HepG2 (cell line): ENCODE results near the gene IFNB1. TPM values are rescaled to one million over a fixed set of nuclear protein-coding genes. Genes with fewer than 3 reads are reported as not detected.

ENCODE experiments used
- ATAC-seq: fragments of 200-7000 bp; cut with Tn5 transposase; 3 replicates; pipeline ENCODE4 v1.9.1; 2020; ENCODE audit warnings: mild to moderate bottlenecking, moderate library complexity
- BruUV-seq: library from RNA; stranded (reverse); fragments of 400-500 nt; replicated peaks from 2 replicates; lab custom pipeline; 2021; lab: Mats Ljungman, UMichigan
- CTCF ChIA-PET: fragments of 300-600 bp; formaldehyde crosslinking; extraction: SDS; loops from one replicate; lab custom pipeline; 2021; ENCODE audit warnings: low total read pairs, inconsistent platforms, low intra/inter-chr PET ratio; lab: Yijun Ruan, JAX
- POLR2A ChIA-PET: fragments of 350-600 bp; sonication (Branson Sonifier 250); formaldehyde crosslinking; loops from one replicate; lab custom pipeline; 2020; ENCODE audit warnings: antibody characterized with exemption, inconsistent platforms; lab: Yijun Ruan, JAX
- DNase-seq: peaks from one replicate; pipeline ENCODE4 v3.0.0-alpha.2; 2015; ENCODE audit warnings: low spot score
- FAIRE-seq: peaks from 3 replicates; lab custom pipeline; 2011; peaks lifted over from hg19 to GRCh38; lab: Jason Lieb, UNC
- H2AFZ ChIP-seq: one replicate; pipeline ENCODE4 v1.6.1; 2011; ENCODE audit warnings: low read length, inconsistent platforms
- H3K27ac ChIP-seq: fragments of 300-600 bp; 3 replicates; pipeline ENCODE4 v1.8.0; 2011; ENCODE audit warnings: mixed run types, mild to moderate bottlenecking, mixed read lengths, low read length, inconsistent platforms; ENCODE audit not compliant: insufficient read depth; ENCODE audit errors: extremely low read length
- H3K27me3 ChIP-seq, 2 experiments: fragments of 200-600 bp in 1 of 2; 2 replicates in 1 of 2; 3 replicates in 1 of 2; pipeline versions ENCODE4 v1.6.0 to v1.8.0; 2011; ENCODE audit warnings: low read length in 2 of 2, mild to moderate bottlenecking in 2 of 2, moderate library complexity in 2 of 2, inconsistent platforms in 1 of 2; ENCODE audit not compliant: insufficient read depth in 2 of 2, control insufficient read depth in 1 of 2
- H3K36me3 ChIP-seq, 2 experiments: fragments of 200-600 bp in 1 of 2; replicated peaks in 1 of 2; 2 replicates in 1 of 2; 3 replicates in 1 of 2; pipeline versions ENCODE4 v1.5.1 to v1.8.0; 2011; ENCODE audit warnings: low read length in 2 of 2, inconsistent platforms in 1 of 2; ENCODE audit not compliant: insufficient read depth in 2 of 2, control insufficient read depth in 1 of 2
- H3K4me1 ChIP-seq: 2 replicates; pipeline ENCODE4 v1.5.1; 2012; ENCODE audit warnings: low read length, inconsistent platforms; ENCODE audit not compliant: insufficient read depth
- H3K4me2 ChIP-seq: 2 replicates; pipeline ENCODE4 v1.6.0; 2011; ENCODE audit warnings: low read depth, low read length, inconsistent platforms
- H3K4me3 ChIP-seq, 3 experiments: fragments of 200-600 bp in 1 of 3; sonication (generic), shearing (Covaris generic) in 1 of 3; replicated peaks in 1 of 3; 2 replicates each; pipeline ENCODE4 v1.5.1; 2011 to 2016; ENCODE audit warnings: low read length in 3 of 3, inconsistent platforms in 2 of 3, low read depth in 2 of 3, mild to moderate bottlenecking in 2 of 3, control low read depth in 1 of 3, mixed read lengths in 1 of 3; ENCODE audit not compliant: insufficient read depth in 1 of 3
- H3K79me2 ChIP-seq: one replicate; pipeline ENCODE4 v1.6.1; 2011; ENCODE audit warnings: low read length, inconsistent platforms; ENCODE audit not compliant: insufficient read depth
- H3K9ac ChIP-seq: 2 replicates; pipeline ENCODE4 v1.6.0; 2011; ENCODE audit warnings: mild to moderate bottlenecking, low read depth, low read length, inconsistent platforms; ENCODE audit not compliant: insufficient read depth
- H3K9me3 ChIP-seq: 2 replicates; pipeline ENCODE4 v1.5.1; 2012; ENCODE audit warnings: mild to moderate bottlenecking, low read length
- H4K20me1 ChIP-seq: 2 replicates; pipeline ENCODE4 v1.6.0; 2011; ENCODE audit warnings: inconsistent platforms, mild to moderate bottlenecking, low read length, moderate library complexity; ENCODE audit not compliant: insufficient read depth
- BORCS8-MEF2B ChIP-seq: sonication (generic); formaldehyde crosslinking; IDR thresholded peaks from 2 replicates; pipeline ENCODE4 v1.8.0; 2022; ENCODE audit warnings: mild to moderate bottlenecking, missing genetic modification reagents
- ETV6 ChIP-seq: sonication (generic); formaldehyde crosslinking; conservative IDR thresholded peaks from 2 replicates; pipeline ENCODE4 v1.4.0; 2020; ENCODE audit warnings: missing genetic modification reagents
- GPN1 ChIP-seq: sonication (generic); formaldehyde crosslinking; IDR thresholded peaks from 2 replicates; pipeline ENCODE4 v1.5.1; 2020; ENCODE audit warnings: missing genetic modification reagents, borderline replicate concordance
- RBM22 ChIP-seq: fragments of 200-400 bp; formaldehyde crosslinking; optimal IDR thresholded peaks from 2 replicates; pipeline ENCODE3; 2017; ENCODE audit warnings: mild to moderate bottlenecking, low read length, moderate library complexity
- ZNF607 ChIP-seq: sonication (generic); formaldehyde crosslinking; IDR thresholded peaks from 2 replicates; pipeline ENCODE4 v1.5.1; 2020; ENCODE audit warnings: missing genetic modification reagents, mild to moderate bottlenecking, borderline replicate concordance
- ZNF737 ChIP-seq: sonication (generic); formaldehyde crosslinking; IDR thresholded peaks from 2 replicates; pipeline ENCODE4 v1.5.0; 2020; ENCODE audit warnings: missing genetic modification reagents, mild to moderate bottlenecking, borderline replicate concordance
- WGBS: methylation state at CpG from one replicate; pipeline ENCODE4 v1.1.6; 2017; ENCODE audit warnings: low lambda C conversion rate; 5-methylcytosine and 5-hydroxymethylcytosine counted together
- in situ Hi-C: cut with HindIII; loops from 2 replicates; pipeline ENCODE4 v1.10.0; 2017; ENCODE audit warnings: low pct_unique_long_range_greater_than_20kb; ENCODE audit not compliant: extremely low pct_ligation_motif_present
- intact Hi-C: fragments of 100-400 bp; cut with micrococcal nuclease; formaldehyde crosslinking; loops from one replicate; pipeline ENCODE4 v1.10.0; 2022; ENCODE audit not compliant: unreplicated experiment
- polyA plus RNA-seq, 8 experiments: library from polyadenylated mRNA; depleted of rRNA in 3 of 8; stranded (reverse) in 7 of 8; unstranded in 1 of 8; fragments of >200 nt; fragmentation: Illumina TruSeq in 4 of 8; extraction: Trizol in 4 of 8; gene quantifications; 2 replicates each; pipeline versions ENCODE4 v1.2.1 to v1.2.3, GENCODE V29; 2011 to 2016; ENCODE audit warnings: low read depth in 4 of 8, missing spikeins in 1 of 8, mixed read lengths in 1 of 8; ENCODE audit not compliant: insufficient read depth in 1 of 8
- total RNA-seq, 5 experiments: library from RNA; depleted of rRNA; stranded (reverse); fragments of >200 nt; fragmentation: Illumina TruSeq; extraction: Trizol; gene quantifications; 2 replicates each; pipeline ENCODE4 v1.2.3, GENCODE V29; 2016; ENCODE audit warnings: low read depth in 1 of 5
- TF ChIP-seq, protein P1 (sequence below): sonication (generic); formaldehyde crosslinking; IDR thresholded peaks from 2 replicates; pipeline ENCODE4 v1.5.0; 2020; ENCODE audit warnings: missing genetic modification reagents, mild to moderate bottlenecking, borderline replicate concordance
- TF ChIP-seq, protein P2 (sequence below): sonication (generic); formaldehyde crosslinking; IDR thresholded peaks from 2 replicates; pipeline ENCODE4 v1.4.0; 2020; ENCODE audit warnings: mild to moderate bottlenecking, missing genetic modification reagents

Gene IFNB1
- total and polyA plus RNA-seq, 2 of the 13 experiments (the other 11 are each of a cell fraction or from before 2014, with no cell fraction given), result not detected

DNA sequence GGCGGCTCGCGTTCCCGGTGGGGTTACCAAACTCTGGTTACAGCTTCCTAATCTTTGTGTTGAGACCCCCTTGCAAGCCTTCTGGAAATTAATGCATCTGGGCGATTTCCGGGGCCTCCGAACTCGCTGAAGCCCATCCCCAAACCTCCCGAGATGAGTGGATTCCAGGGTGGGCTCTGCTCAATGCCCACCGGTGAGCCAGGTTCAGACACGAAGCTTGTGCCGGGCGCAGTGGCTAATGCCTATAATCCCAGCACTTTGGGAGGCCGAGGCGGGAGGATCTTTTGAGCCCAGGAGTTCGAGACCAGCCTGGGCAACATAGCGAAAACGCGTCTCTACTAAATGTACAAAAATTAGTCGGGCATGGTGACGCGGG, 45.9 kb downstream of the IFNB1 start:
- no peaks in the 10 kb centered on the region for H3K36me3 ChIP-seq
- no peak overlapping the region for H2AFZ ChIP-seq
- H3K79me2 ChIP-seq, result no peaks in the 10 kb centered on the region
- DNase-seq, result no peak
- H3K9ac ChIP-seq, result no peak overlapping the region
- no peak for ATAC-seq
- in situ Hi-C loops, result no loop called here
- H3K27ac ChIP-seq, result no peak overlapping the region
- TF ChIP-seq RBM22, result no peak
- POLR2A ChIA-PET, result no interaction called here
- H4K20me1 ChIP-seq, result no peaks in the 10 kb centered on the region
- no peak overlapping the region for H3K4me2 ChIP-seq
- H3K9me3 ChIP-seq, result no peaks in the 10 kb centered on the region
- H3K4me1 ChIP-seq, result no peaks in the 10 kb centered on the region
- BruUV-seq, result no TSS peak
- H3K27me3 ChIP-seq, result no peaks in the 10 kb centered on the region
- intact Hi-C loops, result no loop called here
- CTCF ChIA-PET, result no interaction called here
- FAIRE-seq, result no peak
- no peak overlapping the region for H3K4me3 ChIP-seq
- WGBS, result 76% methylated on average over 22 of the region's 22 CpGs

DNA sequence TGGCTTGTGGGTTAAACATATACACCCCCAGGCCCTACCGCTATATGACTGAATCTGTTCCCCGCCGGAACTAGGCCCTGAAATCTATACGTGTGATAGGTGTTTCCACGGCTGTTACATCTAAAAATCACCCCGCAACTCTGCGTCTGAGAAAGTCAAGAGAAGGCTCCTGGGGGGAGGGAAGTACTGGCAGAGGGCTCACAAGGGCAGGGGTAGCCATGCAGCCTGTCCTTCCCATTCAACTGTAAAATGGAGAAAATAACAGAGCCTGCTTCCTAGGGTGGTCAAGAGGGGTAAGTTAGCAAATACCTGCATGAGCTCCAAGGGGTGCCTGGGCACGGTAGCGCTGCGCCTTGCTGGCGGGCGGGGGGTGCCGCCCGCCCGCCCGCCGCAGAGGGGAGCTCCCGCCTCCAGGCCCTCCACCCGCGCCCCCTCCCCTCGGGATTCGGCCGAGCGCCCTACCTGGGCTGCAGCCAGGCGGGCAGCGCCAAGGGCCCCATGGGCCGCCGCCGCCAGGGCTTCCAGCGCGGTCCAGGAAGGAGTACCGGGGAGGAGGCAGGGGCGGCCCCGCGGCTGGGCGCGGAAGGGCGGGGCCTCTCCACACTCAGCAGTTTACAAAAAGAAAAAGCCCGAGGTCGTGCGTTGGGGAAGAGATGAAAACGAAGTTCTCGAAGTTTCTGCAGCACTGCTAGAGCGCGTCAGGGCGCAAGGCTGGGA, 46.5 kb downstream of the IFNB1 start, which contains the start of gene HACD4:
HACD4 (minus strand) TSS at position 550 of the 717 bp plus-strand sequence; CDS start at position 500, 50 bp downstream.
- no peaks in the 10 kb centered on the region for H3K36me3 ChIP-seq
- no peaks in the 10 kb centered on the region for H3K4me1 ChIP-seq
- intact Hi-C loops, result no loop called here
- ChIA-PET POLR2A (no interaction called here), CTCF (no interaction called here)
- no peaks in the 10 kb centered on the region for H3K9me3 ChIP-seq
- no peaks in the 10 kb centered on the region for H4K20me1 ChIP-seq
- H3K27ac ChIP-seq, result no peak within 1 kb of the TSS
- no peak within 1 kb of the TSS for H2AFZ ChIP-seq
- no peaks in the 10 kb centered on the region for H3K79me2 ChIP-seq
- in situ Hi-C loops, result no loop called here
- BruUV-seq, result no TSS peak
- ATAC-seq (no peak), FAIRE-seq (no peak), DNase-seq (no peak)
- WGBS, result 80% methylated on average over 26 of the region's 46 CpGs
- no peak within 1 kb of the TSS for H3K4me2 ChIP-seq
- H3K9ac ChIP-seq, result no peak within 1 kb of the TSS
- no peaks in the 10 kb centered on the region for H3K27me3 ChIP-seq
- H3K4me3 ChIP-seq, result no peak within 1 kb of the TSS
- TF ChIP-seq ETV6 (CRISPR knock-in tag), result no peak
- TF ChIP-seq, protein P1, sequence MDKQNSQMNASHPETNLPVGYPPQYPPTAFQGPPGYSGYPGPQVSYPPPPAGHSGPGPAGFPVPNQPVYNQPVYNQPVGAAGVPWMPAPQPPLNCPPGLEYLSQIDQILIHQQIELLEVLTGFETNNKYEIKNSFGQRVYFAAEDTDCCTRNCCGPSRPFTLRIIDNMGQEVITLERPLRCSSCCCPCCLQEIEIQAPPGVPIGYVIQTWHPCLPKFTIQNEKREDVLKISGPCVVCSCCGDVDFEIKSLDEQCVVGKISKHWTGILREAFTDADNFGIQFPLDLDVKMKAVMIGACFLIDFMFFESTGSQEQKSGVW, result no peak
- no peak for TF ChIP-seq GPN1 (CRISPR knock-in tag)
- TF ChIP-seq BORCS8-MEF2B, result no peak
- no peak for TF ChIP-seq ZNF607 (CRISPR knock-in tag)
- no peak for TF ChIP-seq ZNF737 (CRISPR knock-in tag)
- TF ChIP-seq, protein P2, sequence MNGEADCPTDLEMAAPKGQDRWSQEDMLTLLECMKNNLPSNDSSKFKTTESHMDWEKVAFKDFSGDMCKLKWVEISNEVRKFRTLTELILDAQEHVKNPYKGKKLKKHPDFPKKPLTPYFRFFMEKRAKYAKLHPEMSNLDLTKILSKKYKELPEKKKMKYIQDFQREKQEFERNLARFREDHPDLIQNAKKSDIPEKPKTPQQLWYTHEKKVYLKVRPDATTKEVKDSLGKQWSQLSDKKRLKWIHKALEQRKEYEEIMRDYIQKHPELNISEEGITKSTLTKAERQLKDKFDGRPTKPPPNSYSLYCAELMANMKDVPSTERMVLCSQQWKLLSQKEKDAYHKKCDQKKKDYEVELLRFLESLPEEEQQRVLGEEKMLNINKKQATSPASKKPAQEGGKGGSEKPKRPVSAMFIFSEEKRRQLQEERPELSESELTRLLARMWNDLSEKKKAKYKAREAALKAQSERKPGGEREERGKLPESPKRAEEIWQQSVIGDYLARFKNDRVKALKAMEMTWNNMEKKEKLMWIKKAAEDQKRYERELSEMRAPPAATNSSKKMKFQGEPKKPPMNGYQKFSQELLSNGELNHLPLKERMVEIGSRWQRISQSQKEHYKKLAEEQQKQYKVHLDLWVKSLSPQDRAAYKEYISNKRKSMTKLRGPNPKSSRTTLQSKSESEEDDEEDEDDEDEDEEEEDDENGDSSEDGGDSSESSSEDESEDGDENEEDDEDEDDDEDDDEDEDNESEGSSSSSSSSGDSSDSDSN (CRISPR knock-in tag), result no peak
